HG02571 (cell line): ENCODE results near the gene CCDC141.
A peak's percentile ranks its signal among the peaks of the same experiment; 100 is the strongest.
"Not testable (repeated sequence)": the region's sequence is repeated elsewhere in the genome, so short reads cannot be mapped to it uniquely, and the experiment has no call there.

Experiments
- ATAC-seq: cut with Tn5 transposase; IDR thresholded peaks from one replicate; pipeline ENCODE4 v1.9.1; 2021; ENCODE audit warnings: mild to moderate bottlenecking, moderate library complexity; ENCODE audit not compliant: unreplicated experiment

The CCDC141 gene

GRCh38 chr2:179049546-179050311, at the start of gene CCDC141:
TSS of gene CCDC141 (minus strand) at chr2:179050137. CDS start at chr2:179049941, 196 bp downstream.
- ATAC-seq: peak; percentile 60

GRCh38 chr2:179098080-179098689, 48.2 kb upstream of the CCDC141 start:
- ATAC-seq: no peak

GRCh38 chr2:179097131-179097530, 47.2 kb upstream of the CCDC141 start:
- ATAC-seq: no peak

- ATAC-seq: peak; percentile 97
Measured at GRCh38 chr2:179096090-179096489, 46.2 kb upstream of the CCDC141 start.

- not testable (repeated sequence) for ATAC-seq
Measured at GRCh38 chr2:179092912-179093311, 43.0 kb upstream of the CCDC141 start.

- no peak for ATAC-seq
Measured at GRCh38 chr2:179082697-179083096, 32.8 kb upstream of the CCDC141 start.

- no peak for ATAC-seq
Measured at GRCh38 chr2:179081954-179082353, 32.0 kb upstream of the CCDC141 start.

- no peak for ATAC-seq
Measured at GRCh38 chr2:179072527-179072926, 22.6 kb upstream of the CCDC141 start.

- no peak for ATAC-seq
Measured at GRCh38 chr2:179071810-179072355, 21.9 kb upstream of the CCDC141 start.

- no peak for ATAC-seq
Measured at GRCh38 chr2:179070895-179071294, 21.0 kb upstream of the CCDC141 start.

- no peak for ATAC-seq
Measured at GRCh38 chr2:179069685-179070084, 19.7 kb upstream of the CCDC141 start.

GRCh38 chr2:179068991-179069643, 19.2 kb upstream of the CCDC141 start:
- no peak for ATAC-seq

- ATAC-seq: no peak
Measured at GRCh38 chr2:179059026-179059700, 9.2 kb upstream of the CCDC141 start.

- no peak for ATAC-seq
Measured at GRCh38 chr2:179057737-179058136, 7.8 kb upstream of the CCDC141 start.

GRCh38 chr2:179053568-179053967, 3.6 kb upstream of the CCDC141 start:
- ATAC-seq: not testable (repeated sequence)

GRCh38 chr2:179051250-179051649, 1.3 kb upstream of the CCDC141 start:
- no peak for ATAC-seq

GRCh38 chr2:179050755-179051154, 818 bp upstream of the CCDC141 start:
- no peak for ATAC-seq

- peak; percentile 40 for ATAC-seq
Measured at GRCh38 chr2:179049203-179049545, 763 bp downstream of the CCDC141 start.

GRCh38 chr2:179048099-179048498, 1.8 kb downstream of the CCDC141 start:
- no peak for ATAC-seq

- ATAC-seq: not testable (repeated sequence)
Measured at GRCh38 chr2:179045602-179046001, 4.3 kb downstream of the CCDC141 start.

GRCh38 chr2:179044500-179044899, 5.4 kb downstream of the CCDC141 start:
- ATAC-seq: no peak
